Ecto neural progenitor cell (in vitro differentiated cells): ENCODE results near the gene NTM.

Source experiments
- DNase-seq: peaks from one replicate; pipeline ENCODE4 v3.0.0-alpha.2; 2018; ENCODE audit warnings: low spot score

NTM gene

GRCh38 chr11:131917634-131918384, 547.4 kb downstream of the NTM start:
- no peak for DNase-seq

GRCh38 chr11:131918663-131919062, 548.2 kb downstream of the NTM start:
- no peak for DNase-seq

- no peak for DNase-seq
Measured at GRCh38 chr11:131922220-131922619, 551.8 kb downstream of the NTM start.

GRCh38 chr11:131923309-131923708, 552.9 kb downstream of the NTM start:
- DNase-seq, result no peak

GRCh38 chr11:131924001-131924400, 553.6 kb downstream of the NTM start:
- no peak for DNase-seq

GRCh38 chr11:131924457-131925201, 554.2 kb downstream of the NTM start:
- DNase-seq, result no peak

GRCh38 chr11:131925829-131926228, 555.4 kb downstream of the NTM start:
- DNase-seq, result no peak

- DNase-seq, result no peak
Measured at GRCh38 chr11:131928992-131929391, 558.6 kb downstream of the NTM start.

- DNase-seq, result no peak
Measured at GRCh38 chr11:131932584-131933325, 562.3 kb downstream of the NTM start.

- DNase-seq, result no peak
Measured at GRCh38 chr11:131934006-131934405, 563.6 kb downstream of the NTM start.

GRCh38 chr11:131938351-131938751, 567.9 kb downstream of the NTM start:
- DNase-seq, result no peak

- no peak for DNase-seq
Measured at GRCh38 chr11:131940126-131940525, 569.7 kb downstream of the NTM start.

- no peak for DNase-seq
Measured at GRCh38 chr11:131942878-131943277, 572.5 kb downstream of the NTM start.

- no peak for DNase-seq
Measured at GRCh38 chr11:131943295-131943694, 572.9 kb downstream of the NTM start.

- DNase-seq, result no peak
Measured at GRCh38 chr11:131944736-131945135, 574.3 kb downstream of the NTM start.

GRCh38 chr11:131945706-131946105, 575.3 kb downstream of the NTM start:
- no peak for DNase-seq

GRCh38 chr11:131947511-131947910, 577.1 kb downstream of the NTM start:
- DNase-seq, result no peak

GRCh38 chr11:131951121-131951520, 580.7 kb downstream of the NTM start:
- no peak for DNase-seq

- no peak for DNase-seq
Measured at GRCh38 chr11:131954146-131954545, 583.7 kb downstream of the NTM start.

- no peak for DNase-seq
Measured at GRCh38 chr11:131955904-131956303, 585.5 kb downstream of the NTM start.

- no peak for DNase-seq
Measured at GRCh38 chr11:131957201-131957600, 586.8 kb downstream of the NTM start.

- DNase-seq, result no peak
Measured at GRCh38 chr11:131957875-131958274, 587.5 kb downstream of the NTM start.

- no peak for DNase-seq
Measured at GRCh38 chr11:131962818-131963217, 592.4 kb downstream of the NTM start.
